ENCODE measurements around the gene ARMC9. TPM values are rescaled to one million over a fixed set of nuclear protein-coding genes. Genes with fewer than 3 reads are reported as not detected.

The ARMC9 gene
- total RNA-seq, 2 donors from 2014 or later: 41.7 to 51.5 TPM

DNA sequence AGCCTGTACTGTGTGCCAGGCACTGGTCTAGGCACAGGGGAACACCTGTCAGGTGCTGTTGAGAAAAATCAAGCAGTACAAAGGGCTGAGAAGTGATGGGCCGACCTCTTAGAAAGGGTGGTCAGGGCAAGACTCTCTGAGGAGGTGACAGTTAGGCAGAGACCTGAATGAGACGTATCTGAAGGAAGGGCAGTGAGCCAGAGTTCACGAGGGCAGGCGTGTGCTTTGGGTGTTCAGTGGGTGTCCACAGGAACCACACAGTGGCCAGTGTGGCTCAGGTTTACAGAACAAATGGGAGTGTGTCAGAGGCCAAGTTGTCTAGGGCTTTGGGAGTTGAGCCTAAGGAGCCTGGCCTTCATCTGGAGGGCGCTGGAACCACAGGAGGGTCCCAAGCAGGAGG is 6.2 kb downstream of the ARMC9 start:
- H3K27me3 Mint-ChIP-seq (ENCODE audit: insufficient read depth): no peaks in the 10 kb centered on the region
- H3K4me1 Mint-ChIP-seq: peaks cover 3% of the 10 kb centered on the region
- DNase-seq: no peak
- WGBS, 2 experiments (ENCODE audit: insufficient coverage in 1 of 2, insufficient read length in 1 of 2): 95% methylated on average over 5 of the region's 5 CpGs
- peaks cover 14% of the 10 kb centered on the region for H3K9me3 Mint-ChIP-seq
- Histone ChIP-seq H3K36me3 (ENCODE audit: control insufficient read depth, insufficient read depth, low read length) (peaks cover 27% of the 10 kb centered on the region), H3K27ac (ENCODE audit: low read depth, low read length) (no peak overlapping the region), H3K9ac (ENCODE audit: extremely low read depth, low read length, poor library complexity, severe bottlenecking) (no peak overlapping the region), H3K4me1 (ENCODE audit: control insufficient read depth, insufficient read depth, low read length) (no peaks in the 10 kb centered on the region), H3K27me3 (ENCODE audit: control insufficient read depth, insufficient read depth, low read length, poor library complexity, severe bottlenecking) (no peaks in the 10 kb centered on the region), H3K4me3 (ENCODE audit: low read length) (no peak overlapping the region), H3K9me3 (ENCODE audit: control insufficient read depth, low read length) (peaks cover 12% of the 10 kb centered on the region)
- no peak overlapping the region for H3K4me3 Mint-ChIP-seq
- peak overlapping the region; percentile 56 for H3K27ac Mint-ChIP-seq
- H3K36me3 Mint-ChIP-seq (ENCODE audit: low read depth): peaks cover 46% of the 10 kb centered on the region
- TF ChIP-seq, protein P1, sequence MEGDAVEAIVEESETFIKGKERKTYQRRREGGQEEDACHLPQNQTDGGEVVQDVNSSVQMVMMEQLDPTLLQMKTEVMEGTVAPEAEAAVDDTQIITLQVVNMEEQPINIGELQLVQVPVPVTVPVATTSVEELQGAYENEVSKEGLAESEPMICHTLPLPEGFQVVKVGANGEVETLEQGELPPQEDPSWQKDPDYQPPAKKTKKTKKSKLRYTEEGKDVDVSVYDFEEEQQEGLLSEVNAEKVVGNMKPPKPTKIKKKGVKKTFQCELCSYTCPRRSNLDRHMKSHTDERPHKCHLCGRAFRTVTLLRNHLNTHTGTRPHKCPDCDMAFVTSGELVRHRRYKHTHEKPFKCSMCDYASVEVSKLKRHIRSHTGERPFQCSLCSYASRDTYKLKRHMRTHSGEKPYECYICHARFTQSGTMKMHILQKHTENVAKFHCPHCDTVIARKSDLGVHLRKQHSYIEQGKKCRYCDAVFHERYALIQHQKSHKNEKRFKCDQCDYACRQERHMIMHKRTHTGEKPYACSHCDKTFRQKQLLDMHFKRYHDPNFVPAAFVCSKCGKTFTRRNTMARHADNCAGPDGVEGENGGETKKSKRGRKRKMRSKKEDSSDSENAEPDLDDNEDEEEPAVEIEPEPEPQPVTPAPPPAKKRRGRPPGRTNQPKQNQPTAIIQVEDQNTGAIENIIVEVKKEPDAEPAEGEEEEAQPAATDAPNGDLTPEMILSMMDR (conservative IDR thresholded peaks at IDR 0.05): no peak

DNA sequence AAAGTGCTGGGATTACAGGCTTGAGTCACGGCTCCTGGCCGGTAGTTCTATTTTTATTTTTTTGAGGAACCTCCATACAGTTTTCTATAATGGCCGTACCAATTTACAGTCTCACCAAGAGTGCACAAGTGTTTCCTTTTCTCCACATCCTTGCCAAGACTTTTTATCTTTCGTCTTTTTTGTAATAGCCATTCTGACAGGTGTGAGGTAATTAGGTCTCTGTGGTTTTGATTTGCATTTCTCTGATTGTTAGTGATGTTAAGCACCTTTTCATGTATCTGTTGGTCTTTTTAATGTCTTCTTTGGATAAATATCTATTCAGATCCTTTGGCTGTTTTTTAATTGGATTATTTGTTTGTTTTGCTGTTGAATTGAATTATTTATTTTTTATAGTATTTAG is 9.3 kb downstream of the ARMC9 start:
- Histone ChIP-seq H3K9ac (ENCODE audit: extremely low read depth, low read length, poor library complexity, severe bottlenecking) (no peak overlapping the region), H3K4me1 (ENCODE audit: control insufficient read depth, insufficient read depth, low read length) (no peaks in the 10 kb centered on the region), H3K4me3 (ENCODE audit: low read length) (no peak overlapping the region), H3K27me3 (ENCODE audit: control insufficient read depth, insufficient read depth, low read length, poor library complexity, severe bottlenecking) (no peaks in the 10 kb centered on the region), H3K9me3 (ENCODE audit: control insufficient read depth, low read length) (peaks cover 7% of the 10 kb centered on the region), H3K27ac (ENCODE audit: low read depth, low read length) (no peak overlapping the region), H3K36me3 (ENCODE audit: control insufficient read depth, insufficient read depth, low read length) (peaks cover 42% of the 10 kb centered on the region)
- peaks cover 49% of the 10 kb centered on the region for H3K36me3 Mint-ChIP-seq (ENCODE audit: low read depth)
- H3K4me3 Mint-ChIP-seq: no peak overlapping the region
- peaks cover 8% of the 10 kb centered on the region for H3K9me3 Mint-ChIP-seq
- DNase-seq: no peak
- no peak overlapping the region for H3K27ac Mint-ChIP-seq
- H3K4me1 Mint-ChIP-seq: no peaks in the 10 kb centered on the region
- no peaks in the 10 kb centered on the region for H3K27me3 Mint-ChIP-seq (ENCODE audit: insufficient read depth)
- 86 to 94% methylated on average over 3 to 4 of the region's 4 CpGs for WGBS, 2 experiments (ENCODE audit: insufficient coverage in 1 of 2, insufficient read length in 1 of 2)
- TF ChIP-seq, protein P1 (conservative IDR thresholded peaks at IDR 0.05): no peak

DNA sequence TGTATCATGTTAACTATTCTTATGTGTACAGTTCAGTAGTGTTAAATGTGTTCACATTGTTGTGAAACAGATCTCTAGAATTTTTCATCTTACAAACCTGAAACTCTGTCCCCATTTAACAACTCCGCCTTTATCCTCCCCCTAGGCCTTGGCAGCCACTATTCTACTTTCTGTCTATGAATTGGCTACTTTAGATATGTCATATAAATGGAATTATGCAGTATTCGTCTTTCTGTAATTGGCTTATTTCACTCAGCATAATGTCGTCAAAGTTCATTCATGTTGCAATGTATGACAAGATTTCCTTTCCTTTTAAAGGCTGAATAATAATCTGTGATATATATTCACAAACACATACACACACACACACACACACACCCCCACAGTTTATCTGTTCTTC is 12.4 kb downstream of the ARMC9 start:
- DNase-seq: no peak
- H3K36me3 Mint-ChIP-seq (ENCODE audit: low read depth): peaks cover 49% of the 10 kb centered on the region
- 100% methylated on average over 3 of the region's 3 CpGs; no CpG with 5 or more reads in 1 of the 2 experiments for WGBS, 2 experiments (ENCODE audit: insufficient coverage in 1 of 2, insufficient read length in 1 of 2)
- Histone ChIP-seq H3K9me3 (ENCODE audit: control insufficient read depth, low read length) (no peaks in the 10 kb centered on the region), H3K36me3 (ENCODE audit: control insufficient read depth, insufficient read depth, low read length) (peaks cover 56% of the 10 kb centered on the region), H3K4me3 (ENCODE audit: low read length) (no peak overlapping the region), H3K4me1 (ENCODE audit: control insufficient read depth, insufficient read depth, low read length) (no peaks in the 10 kb centered on the region), H3K27me3 (ENCODE audit: control insufficient read depth, insufficient read depth, low read length, poor library complexity, severe bottlenecking) (no peaks in the 10 kb centered on the region), H3K27ac (ENCODE audit: low read depth, low read length) (no peak overlapping the region), H3K9ac (ENCODE audit: extremely low read depth, low read length, poor library complexity, severe bottlenecking) (no peak overlapping the region)
- no peaks in the 10 kb centered on the region for H3K9me3 Mint-ChIP-seq
- no peaks in the 10 kb centered on the region for H3K4me1 Mint-ChIP-seq
- TF ChIP-seq, protein P1 (conservative IDR thresholded peaks at IDR 0.05): no peak
- no peak overlapping the region for H3K27ac Mint-ChIP-seq
- no peak overlapping the region for H3K4me3 Mint-ChIP-seq
- no peaks in the 10 kb centered on the region for H3K27me3 Mint-ChIP-seq (ENCODE audit: insufficient read depth)
